HG02885 (cell line): ENCODE results near the gene SHTN1.

Experiments
- ATAC-seq: cut with Tn5 transposase; IDR thresholded peaks from one replicate; pipeline ENCODE4 v1.9.1; 2021; ENCODE audit warnings: mild to moderate bottlenecking; ENCODE audit not compliant: unreplicated experiment, poor library complexity

SHTN1 gene

GRCh38 chr10:116840389-116841075 is 164.5 kb downstream of the SHTN1 start:
- ATAC-seq: no peak

- peak; percentile 96 for ATAC-seq
Observed at GRCh38 chr10:116838143-116838725, 166.8 kb downstream of the SHTN1 start.

DNA sequence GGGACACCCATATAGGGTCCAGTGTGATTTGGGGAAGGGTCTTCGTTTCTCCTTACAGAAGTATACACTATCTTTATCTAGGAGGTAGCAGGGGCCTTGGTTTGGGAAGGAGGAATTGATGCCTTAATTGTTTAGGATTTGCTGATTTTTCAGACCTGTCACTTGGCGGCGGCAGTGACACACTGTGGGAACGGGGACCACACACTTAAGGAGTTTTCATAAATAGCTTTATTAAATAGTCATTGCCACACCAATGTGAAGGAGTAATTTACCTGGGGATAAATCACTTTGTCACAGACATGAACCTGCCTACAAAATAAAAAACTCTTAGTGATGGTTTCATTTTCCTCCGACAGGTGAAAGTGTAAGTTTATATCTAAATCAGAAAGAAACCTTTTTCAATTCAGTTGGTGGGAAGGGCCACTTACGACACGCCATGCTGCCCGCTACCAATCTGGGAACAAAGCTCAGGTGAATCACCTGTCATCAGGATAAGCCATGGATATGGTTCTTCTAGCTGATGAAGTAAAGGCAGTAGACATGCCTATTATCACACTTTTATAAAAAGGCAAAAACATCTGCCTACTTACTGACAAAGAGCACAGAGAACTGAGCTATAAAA is 168.0 kb downstream of the SHTN1 start:
- no peak for ATAC-seq

DNA sequence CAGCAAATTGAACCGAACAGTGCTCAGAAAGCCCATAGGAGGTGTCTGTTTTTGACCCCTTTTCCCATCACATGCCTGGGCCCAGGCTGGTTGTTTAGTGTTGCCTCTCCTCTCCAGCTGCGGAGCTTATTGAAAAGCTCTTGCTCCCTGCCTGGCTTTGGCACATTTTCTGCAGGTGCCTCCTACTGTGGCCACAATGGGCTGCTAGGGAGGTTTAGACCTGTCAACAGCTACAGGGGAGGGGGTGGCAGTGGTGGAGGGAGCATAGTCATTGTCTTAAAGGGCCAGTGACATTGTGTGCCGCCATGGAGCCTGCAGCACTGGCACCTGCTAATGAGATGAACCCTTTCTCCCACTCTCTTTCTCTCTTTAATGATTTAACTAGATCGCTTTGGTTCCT is 168.9 kb downstream of the SHTN1 start:
- ATAC-seq: no peak

GRCh38 chr10:116835658-116836057 is 169.3 kb downstream of the SHTN1 start:
- no peak for ATAC-seq

DNA sequence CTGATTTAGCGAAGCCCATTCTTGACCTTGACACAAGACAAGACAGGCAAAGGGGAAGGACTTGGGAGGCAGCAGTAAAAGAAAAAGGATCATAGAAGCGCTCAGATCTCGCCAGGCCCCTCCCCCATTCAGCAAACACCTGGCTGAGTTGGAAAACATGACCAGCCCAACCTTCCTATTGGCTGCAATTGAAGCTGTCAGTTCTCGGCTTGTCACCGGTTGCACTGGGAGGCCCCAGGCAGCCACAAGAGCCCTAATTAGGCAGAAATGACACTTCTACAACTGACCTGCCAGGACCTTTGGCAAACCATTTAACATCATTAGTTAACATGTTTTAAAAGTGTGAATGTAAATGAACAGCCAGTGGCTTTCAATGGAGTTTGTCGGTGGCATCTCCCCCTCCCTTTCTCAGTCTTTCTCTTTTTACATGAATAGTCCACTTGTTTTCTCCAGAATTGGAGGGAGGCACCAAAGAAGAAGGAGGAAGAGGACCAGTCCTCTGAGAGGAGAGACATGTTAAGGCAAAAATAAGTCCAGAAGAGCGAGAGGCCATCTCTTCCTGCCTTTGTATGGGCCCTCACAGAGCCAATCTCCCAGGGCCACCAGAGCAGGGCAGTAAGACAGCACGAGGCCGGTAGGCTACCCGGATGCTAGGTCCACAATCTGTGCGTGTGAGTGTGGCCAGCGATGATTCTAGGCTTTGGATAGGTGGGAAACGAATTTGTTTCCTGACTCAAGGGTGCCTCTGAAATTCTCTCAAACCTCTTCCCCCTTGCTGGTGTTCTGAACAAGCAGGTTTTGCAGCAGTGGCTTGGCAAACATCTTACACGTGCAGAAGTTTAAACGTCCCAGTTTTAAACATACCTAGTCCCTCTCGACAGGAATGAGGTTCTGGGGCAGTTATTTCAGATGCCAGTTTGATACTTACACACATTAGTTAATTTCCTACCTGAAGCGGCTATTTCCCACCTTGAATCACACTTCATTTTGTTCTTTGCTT is 170.7 kb downstream of the SHTN1 start:
- no peak for ATAC-seq

DNA sequence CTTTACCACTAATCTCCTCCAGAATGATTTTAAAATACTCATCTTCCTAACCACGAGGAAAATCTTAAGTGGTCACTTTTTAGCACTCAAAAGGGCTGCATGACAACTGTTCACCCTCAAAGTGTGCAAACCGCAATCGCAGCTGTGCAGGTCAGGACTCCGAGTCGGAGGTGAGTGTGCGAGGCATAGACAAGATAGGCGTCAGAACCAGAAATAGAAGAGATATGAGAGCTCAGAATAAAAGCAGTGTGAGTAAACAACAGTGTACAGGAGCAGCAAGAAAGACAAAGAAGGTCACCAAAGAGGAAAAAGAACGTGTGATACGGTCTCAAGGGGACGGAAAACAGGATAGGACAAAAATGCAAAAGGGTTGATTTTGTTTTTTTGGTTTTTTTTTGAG is 173.2 kb downstream of the SHTN1 start:
- no peak for ATAC-seq
